HCT116 (cell line): Measurements from ENCODE around the gene GRIP2. TPM values are rescaled to one million over a fixed set of nuclear protein-coding genes. Genes with fewer than 3 reads are reported as not detected.
A peak's percentile ranks its signal among the peaks of the same experiment; 100 is the strongest.

ENCODE experiments used
- ATAC-seq: fragments of 200-7000 bp; cut with Tn5 transposase; 2 replicates; pipeline ENCODE4 v1.9.1; 2020; ENCODE audit warnings: mild to moderate bottlenecking, moderate library complexity
- BruUV-seq: library from RNA; stranded (reverse); fragments of 400-500 nt; replicated peaks from 2 replicates; lab custom pipeline; 2021; lab: Mats Ljungman, UMichigan
- CTCF ChIA-PET: fragments of 300-600 bp; sonication (Branson Sonifier 250); formaldehyde crosslinking; loops from one replicate; lab custom pipeline; 2021; ENCODE audit warnings: antibody characterized with exemption; lab: Charles Lee
- POLR2A ChIA-PET: fragments of 300-600, 350-600 bp; sonication (Branson Sonifier 250); formaldehyde crosslinking; loops from one replicate; lab custom pipeline; 2021; ENCODE audit warnings: antibody characterized with exemption; lab: Charles Lee
- RAD21 ChIA-PET, 2 experiments: fragments of 300-600 bp; sonication (Branson Sonifier 250); formaldehyde crosslinking; loops; one replicate each; lab custom pipeline; 2023; ENCODE audit warnings: low total read pairs in 2 of 2; ENCODE audit not compliant: uncharacterized antibody in 2 of 2, unreplicated experiment in 2 of 2, low non-redundant PET in 1 of 2; lab: Charles Lee
- DNase-seq: peaks from one replicate; pipeline ENCODE4 v3.0.0-alpha.2; 2010; ENCODE audit warnings: low read depth, low spot score
- H2AFZ ChIP-seq: fragments of 200-600 bp; shearing (Covaris generic), sonication (generic); 2 replicates; pipeline ENCODE4 v1.6.1; 2017; ENCODE audit warnings: low read depth, mixed run types, mixed read lengths, antibody characterized with exemption, low read length; ENCODE audit not compliant: poor library complexity, severe bottlenecking
- H3K27ac ChIP-seq: 2 replicates; pipeline ENCODE4 v1.5.1; 2012; ENCODE audit warnings: low read depth, low read length
- H3K27me3 ChIP-seq: fragments of 200-600 bp; sonication (generic); 2 replicates; pipeline ENCODE4 v1.6.1; 2016; ENCODE audit warnings: mixed run types, low read length, mixed read lengths; ENCODE audit not compliant: insufficient read depth
- H3K36me3 ChIP-seq, 2 experiments: fragments of 200-500 bp in 1 of 2; fragments of 200-600 bp in 1 of 2; sonication (Bioruptor generic) in 1 of 2; sonication (generic) in 1 of 2; 2 replicates each; pipeline versions ENCODE4 v1.5.1 to v1.6.1; 2014 to 2016; ENCODE audit warnings: low read length in 2 of 2, inconsistent platforms in 1 of 2, mixed read lengths in 1 of 2, mixed run types in 1 of 2; ENCODE audit not compliant: insufficient read depth in 2 of 2, control insufficient read depth in 1 of 2
- H3K4me1 ChIP-seq, 2 experiments: fragments of 200-600 bp in 1 of 2; sonication (generic) in 1 of 2; 2 replicates each; pipeline versions ENCODE4 v1.5.1 to v1.6.1; 2012 to 2017; ENCODE audit warnings: low read length in 2 of 2, inconsistent platforms in 1 of 2, mild to moderate bottlenecking in 1 of 2, mixed read lengths in 1 of 2, mixed run types in 1 of 2, moderate library complexity in 1 of 2; ENCODE audit not compliant: insufficient read depth in 2 of 2, control insufficient read depth in 1 of 2
- H3K4me2 ChIP-seq: fragments of 200-600 bp; sonication (generic); 2 replicates; pipeline ENCODE4 v1.6.1; 2017; ENCODE audit warnings: mixed run types, low read length, mixed read lengths
- H3K4me3 ChIP-seq, 2 experiments: fragments of 200-600 bp in 1 of 2; sonication (generic) in 1 of 2; replicated peaks in 1 of 2; 2 replicates each; pipeline ENCODE4 v1.5.1; 2011 to 2016; ENCODE audit warnings: low read length in 2 of 2, control low read depth in 1 of 2, low read depth in 1 of 2, mild to moderate bottlenecking in 1 of 2, mixed read lengths in 1 of 2, mixed run types in 1 of 2
- H3K79me2 ChIP-seq: fragments of 200-600 bp; sonication (generic); 2 replicates; pipeline ENCODE4 v1.6.1; 2017; ENCODE audit warnings: mild to moderate bottlenecking, mixed run types, low read length, moderate library complexity, mixed read lengths; ENCODE audit not compliant: insufficient read depth
- H3K9ac ChIP-seq: fragments of 200-600 bp; sonication (generic); 2 replicates; pipeline ENCODE4 v1.6.1; 2016; ENCODE audit warnings: low read length, mixed read lengths
- H3K9me2 ChIP-seq: fragments of 200-600 bp; sonication (generic), shearing (Covaris generic); 2 replicates; pipeline ENCODE4 v1.6.1; 2017; ENCODE audit warnings: mixed run types, mild to moderate bottlenecking, moderate library complexity; ENCODE audit not compliant: insufficient read depth
- H3K9me3 ChIP-seq, 2 experiments: fragments of 200-500 bp in 1 of 2; fragments of 200-600 bp in 1 of 2; sonication (Bioruptor generic) in 1 of 2; sonication (generic) in 1 of 2; 2 replicates each; pipeline ENCODE4 v1.6.1; 2014 to 2017; ENCODE audit warnings: low read length in 2 of 2, mixed read lengths in 2 of 2, inconsistent platforms in 1 of 2, low read depth in 1 of 2, mild to moderate bottlenecking in 1 of 2, mixed run types in 1 of 2, moderate library complexity in 1 of 2; ENCODE audit not compliant: control insufficient read depth in 1 of 2, insufficient read depth in 1 of 2
- H4K20me1 ChIP-seq: fragments of 200-600 bp; sonication (generic), shearing (Covaris generic); 2 replicates; pipeline ENCODE4 v1.6.1; 2017; ENCODE audit warnings: mixed run types, mild to moderate bottlenecking, moderate library complexity; ENCODE audit not compliant: insufficient read depth
- CBX3 ChIP-seq: IDR thresholded peaks from 2 replicates; pipeline ENCODE4 v1.6.1; 2012; ENCODE audit warnings: low read depth
- EZH2phosphoT487 ChIP-seq: fragments of 200-600 bp; IDR thresholded peaks from 2 replicates; pipeline ENCODE4 v1.6.1; 2018; ENCODE audit warnings: antibody characterized with exemption, borderline replicate concordance
- FOSL1 ChIP-seq: IDR thresholded peaks from 2 replicates; pipeline ENCODE4 v1.6.1; 2012; ENCODE audit warnings: low read depth
- RAD21 ChIP-seq: IDR thresholded peaks from 2 replicates; pipeline ENCODE4 v1.6.1; 2012; ENCODE audit warnings: low read depth, mild to moderate bottlenecking
- SIN3A ChIP-seq: IDR thresholded peaks from 2 replicates; pipeline ENCODE4 v1.6.1; 2012; ENCODE audit warnings: low read depth
- SRF ChIP-seq: IDR thresholded peaks from 2 replicates; pipeline ENCODE4 v1.6.1; 2012; ENCODE audit warnings: low read depth
- intact Hi-C: fragments of 100-400 bp; cut with micrococcal nuclease; formaldehyde crosslinking; loops from 2 replicates; pipeline ENCODE4 v1.10.0; 2022
- total RNA-seq: library from RNA; stranded (reverse); gene quantifications from one replicate; pipeline ENCODE4 v1.2.1, GENCODE V29; 2021; ENCODE audit not compliant: unreplicated experiment
- TF ChIP-seq, protein P1 (sequence below): IDR thresholded peaks from 2 replicates; pipeline ENCODE4 v1.6.1; 2012

Gene GRIP2
- total RNA-seq, 1 experiment from 2014 or later = 0.34 TPM

DNA sequence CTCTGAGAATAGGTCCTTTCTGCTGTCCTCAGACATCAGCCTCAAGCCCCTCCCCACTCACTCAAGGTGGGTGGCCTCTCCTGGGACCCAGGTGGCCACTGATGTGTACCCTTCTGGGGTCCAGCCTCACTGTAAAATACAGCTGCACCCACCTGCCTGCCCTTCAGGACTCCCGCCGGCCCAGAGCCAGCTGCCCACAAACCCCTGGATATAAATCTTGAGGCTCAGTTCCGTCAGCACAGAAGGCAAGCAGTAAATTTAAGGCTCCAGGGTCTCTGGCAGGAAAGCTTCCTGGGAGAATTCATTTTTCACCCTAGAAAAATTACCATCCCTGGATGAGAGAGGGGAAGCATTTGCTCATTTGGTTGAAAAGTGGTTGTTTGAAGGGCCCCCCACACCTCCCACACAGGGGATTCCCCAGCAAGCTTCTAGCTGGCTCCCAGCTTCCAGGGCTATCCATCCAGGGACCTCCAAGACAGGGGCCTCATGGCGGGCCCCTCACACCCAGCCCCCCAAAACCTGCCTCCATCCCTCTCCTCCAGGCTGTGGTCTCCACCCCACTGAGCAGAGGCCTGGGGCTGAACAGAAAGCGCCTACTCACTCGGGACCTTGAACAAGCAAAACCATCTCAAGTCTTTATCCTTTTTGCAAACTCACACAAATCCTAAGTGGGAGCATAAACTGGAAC is 48.4 kb upstream of the GRIP2 start (continued):
- TF ChIP-seq EZH2phosphoT487 (no peak), SRF (no peak)
- TF ChIP-seq, protein P1, sequence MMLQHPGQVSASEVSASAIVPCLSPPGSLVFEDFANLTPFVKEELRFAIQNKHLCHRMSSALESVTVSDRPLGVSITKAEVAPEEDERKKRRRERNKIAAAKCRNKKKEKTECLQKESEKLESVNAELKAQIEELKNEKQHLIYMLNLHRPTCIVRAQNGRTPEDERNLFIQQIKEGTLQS = no peak

DNA sequence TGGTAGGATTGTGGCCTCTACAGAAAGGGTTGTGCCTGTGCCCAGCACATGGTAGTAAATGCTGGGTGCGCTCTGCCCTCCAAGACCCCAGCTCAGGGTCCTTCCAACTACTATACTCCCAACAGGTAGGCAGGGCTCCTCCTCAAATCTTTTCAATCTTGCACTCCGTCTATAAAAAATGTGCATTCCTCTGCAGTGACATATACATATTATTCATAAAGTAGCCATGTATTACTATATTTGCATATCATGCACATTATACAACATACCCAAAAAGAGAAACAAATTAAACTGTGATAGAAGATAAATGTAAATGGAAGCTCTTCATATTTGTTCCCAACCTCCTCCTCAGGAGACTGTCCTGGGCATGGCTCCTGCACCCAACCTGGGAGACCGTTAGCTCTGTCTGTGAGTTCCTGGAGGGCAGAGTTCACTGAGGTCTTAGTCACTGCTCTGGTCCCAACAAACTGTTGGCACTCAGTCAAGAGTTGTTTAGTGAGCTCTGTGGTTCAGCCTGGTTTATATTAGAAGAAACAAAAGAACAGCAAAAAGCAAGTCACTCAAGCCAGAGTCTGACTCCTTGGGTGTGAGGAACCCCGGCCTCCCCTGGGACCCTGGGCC is 47.7 kb upstream of the GRIP2 start:
- peaks cover 7% of the 10 kb centered on the region; the same call in 1 of the 2 replicates for H3K27me3 ChIP-seq
- no peaks in the 10 kb centered on the region for H4K20me1 ChIP-seq
- intact Hi-C loops = no loop called here
- no peak overlapping the region for H3K27ac ChIP-seq
- POLR2A ChIA-PET = no interaction called here
- DNase-seq (no peak), ATAC-seq (peak; percentile 65)
- H3K4me2 ChIP-seq = no peak overlapping the region; the same call in 1 of the 2 replicates
- H3K79me2 ChIP-seq = no peaks in the 10 kb centered on the region
- H3K4me3 ChIP-seq = no peak overlapping the region
- H2AFZ ChIP-seq = no peak overlapping the region
- no peaks in the 10 kb centered on the region for H3K9me2 ChIP-seq
- no peaks in the 10 kb centered on the region for H3K36me3 ChIP-seq
- peaks cover 2 to 8% of the 10 kb centered on the region in 2 experiments; a peak in 2 of 4 replicates for H3K4me1 ChIP-seq
- TF ChIP-seq SRF (no peak), CBX3 (no peak), SIN3A (no peak), RAD21 (no peak), FOSL1 (no peak)
- TF ChIP-seq, protein P1 = no peak
- RAD21 ChIA-PET = no interaction called here
- CTCF ChIA-PET = no interaction called here
- H3K9me3 ChIP-seq = no peaks in the 10 kb centered on the region
- BruUV-seq = no TSS peak
- H3K9ac ChIP-seq = no peak overlapping the region
